Measurements from ENCODE around the gene CDH4. TPM values are rescaled to one million over a fixed set of nuclear protein-coding genes. Genes with fewer than 3 reads are reported as not detected.

CDH4 gene
- total RNA-seq, 1 donor from 2014 or later, result 3.2 TPM

- no peak overlapping the region for H3K4me2 ChIP-seq (ENCODE audit: low read length)
- TF ChIP-seq CTCF (IDR thresholded peaks at IDR 0.05; ENCODE audit: insufficient read depth, low read depth, low read length), result no peak
- no peak for TF ChIP-seq EZH2 (IDR thresholded peaks at IDR 0.05; ENCODE audit: insufficient read depth, low read length)
- peaks cover 21% of the 10 kb centered on the region for H3K4me1 Mint-ChIP-seq (ENCODE audit: low read depth, unreplicated experiment)
- H3K4me3 ChIP-seq (ENCODE audit: insufficient read depth, low read depth, low read length), result no peak overlapping the region
- peaks cover 12% of the 10 kb centered on the region for H3K27me3 Mint-ChIP-seq (ENCODE audit: low read depth, unreplicated experiment)
- DNase-seq (ENCODE audit: low read depth), result no peak
- H3K27ac Mint-ChIP-seq (ENCODE audit: unreplicated experiment), result no peak overlapping the region
- no peak for FAIRE-seq
- H3K4me1 ChIP-seq (ENCODE audit: insufficient read depth, low read length), result peaks cover 21% of the 10 kb centered on the region
- H3K27ac ChIP-seq (ENCODE audit: low read depth, low read length), result no peak overlapping the region
- H3K9me3 Mint-ChIP-seq (ENCODE audit: unreplicated experiment), result no peaks in the 10 kb centered on the region
- H2AFZ ChIP-seq (ENCODE audit: low read depth, low read length), result no peak overlapping the region
- H3K79me2 ChIP-seq (ENCODE audit: insufficient read depth, low read length), result no peaks in the 10 kb centered on the region
- H4K20me1 ChIP-seq (ENCODE audit: insufficient read depth, low read length), result peaks cover 14% of the 10 kb centered on the region
- no peaks in the 10 kb centered on the region for H3K36me3 ChIP-seq (ENCODE audit: insufficient read depth, low read length)
- H3K36me3 Mint-ChIP-seq (ENCODE audit: low read depth, unreplicated experiment), result no peaks in the 10 kb centered on the region
- no peak overlapping the region for H3K9ac ChIP-seq (ENCODE audit: low read length)
- no peaks in the 10 kb centered on the region for H3K27me3 ChIP-seq (ENCODE audit: insufficient read depth, low read length)
- H3K9me3 ChIP-seq (ENCODE audit: insufficient read depth, low read depth, low read length), result no peaks in the 10 kb centered on the region
- H3K4me3 Mint-ChIP-seq (ENCODE audit: unreplicated experiment), result no peak overlapping the region
Observed at GRCh38 chr20:61519488-61519887, 267.4 kb downstream of the CDH4 start.

DNA sequence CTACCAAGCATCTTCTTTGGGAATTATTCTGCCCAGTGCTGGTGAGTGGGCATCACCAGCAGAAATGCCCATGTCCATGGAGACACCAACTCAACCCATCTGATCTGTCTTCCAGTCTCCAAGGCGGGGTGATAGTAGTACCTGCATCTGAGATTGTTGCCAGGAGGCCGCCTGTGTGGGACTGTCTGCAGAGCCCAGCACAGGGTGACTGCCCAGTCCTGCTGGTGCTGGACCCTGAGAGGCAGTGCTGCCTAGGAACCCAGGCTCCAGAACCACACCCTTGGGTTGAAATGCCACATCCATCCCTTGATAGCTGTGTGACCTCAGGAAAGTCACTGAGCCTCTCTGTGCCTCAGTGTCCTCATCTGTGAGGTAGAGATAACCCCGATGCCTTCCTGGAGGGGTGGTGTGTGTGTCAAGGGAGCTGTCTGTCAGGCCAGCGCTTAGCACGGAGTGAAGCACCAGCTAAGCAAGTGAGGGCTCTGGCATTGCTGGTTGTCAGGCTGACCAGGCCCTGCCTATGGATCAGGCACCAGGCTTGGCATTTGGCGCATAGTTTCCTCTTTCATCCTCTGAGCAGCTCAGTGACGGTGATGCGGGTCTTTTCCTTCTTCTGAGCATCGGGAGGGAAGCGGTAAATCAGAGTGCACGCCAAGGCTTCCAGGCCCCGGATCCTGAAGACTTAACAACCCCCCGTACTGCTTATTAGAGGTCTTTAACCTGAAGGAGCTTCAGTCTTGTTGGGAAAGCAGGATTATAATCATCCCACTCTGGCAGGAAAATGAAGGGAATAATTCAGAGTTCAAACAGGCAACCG is 268.2 kb downstream of the CDH4 start:
- DNase-seq (ENCODE audit: low read depth), result no peak
- no peak for FAIRE-seq
- H3K4me3 ChIP-seq (ENCODE audit: insufficient read depth, low read depth, low read length), result peak overlapping the region; percentile 32
- Mint-ChIP-seq H3K4me3 (ENCODE audit: unreplicated experiment) (no peak overlapping the region), H3K4me1 (ENCODE audit: low read depth, unreplicated experiment) (peaks cover 21% of the 10 kb centered on the region), H3K27me3 (ENCODE audit: low read depth, unreplicated experiment) (peaks cover 17% of the 10 kb centered on the region), H3K27ac (ENCODE audit: unreplicated experiment) (no peak overlapping the region), H3K36me3 (ENCODE audit: low read depth, unreplicated experiment) (no peaks in the 10 kb centered on the region), H3K9me3 (ENCODE audit: unreplicated experiment) (no peaks in the 10 kb centered on the region)
- H3K4me2 ChIP-seq (ENCODE audit: low read length), result peak overlapping the region; percentile 70
- H3K27ac ChIP-seq (ENCODE audit: low read depth, low read length), result peak overlapping the region; percentile 30
- no peaks in the 10 kb centered on the region for H3K27me3 ChIP-seq (ENCODE audit: insufficient read depth, low read length)
- peak overlapping the region; percentile 11 for H3K9ac ChIP-seq (ENCODE audit: low read length)
- no peaks in the 10 kb centered on the region for H3K79me2 ChIP-seq (ENCODE audit: insufficient read depth, low read length)
- no peak overlapping the region for H2AFZ ChIP-seq (ENCODE audit: low read depth, low read length)
- H3K4me1 ChIP-seq (ENCODE audit: insufficient read depth, low read length), result peaks cover 21% of the 10 kb centered on the region
- H3K36me3 ChIP-seq (ENCODE audit: insufficient read depth, low read length), result no peaks in the 10 kb centered on the region
- no peaks in the 10 kb centered on the region for H3K9me3 ChIP-seq (ENCODE audit: insufficient read depth, low read depth, low read length)
- peaks cover 14% of the 10 kb centered on the region for H4K20me1 ChIP-seq (ENCODE audit: insufficient read depth, low read length)
- TF ChIP-seq CTCF (IDR thresholded peaks at IDR 0.05; ENCODE audit: insufficient read depth, low read depth, low read length) (no peak), EZH2 (IDR thresholded peaks at IDR 0.05; ENCODE audit: insufficient read depth, low read length) (no peak)

- TF ChIP-seq CTCF (IDR thresholded peaks at IDR 0.05; ENCODE audit: insufficient read depth, low read depth, low read length) (no peak), EZH2 (IDR thresholded peaks at IDR 0.05; ENCODE audit: insufficient read depth, low read length) (no peak)
- Histone ChIP-seq H2AFZ (ENCODE audit: low read depth, low read length) (peak overlapping the region; percentile 28), H3K36me3 (ENCODE audit: insufficient read depth, low read length) (no peaks in the 10 kb centered on the region), H3K27ac (ENCODE audit: low read depth, low read length) (peak overlapping the region; percentile 43), H3K4me2 (ENCODE audit: low read length) (peak overlapping the region; percentile 70), H3K4me1 (ENCODE audit: insufficient read depth, low read length) (peaks cover 23% of the 10 kb centered on the region), H3K9ac (ENCODE audit: low read length) (peak overlapping the region; percentile 21), H3K4me3 (ENCODE audit: insufficient read depth, low read depth, low read length) (peak overlapping the region; percentile 32), H3K27me3 (ENCODE audit: insufficient read depth, low read length) (no peaks in the 10 kb centered on the region), H3K9me3 (ENCODE audit: insufficient read depth, low read depth, low read length) (no peaks in the 10 kb centered on the region), H4K20me1 (ENCODE audit: insufficient read depth, low read length) (peaks cover 14% of the 10 kb centered on the region), H3K79me2 (ENCODE audit: insufficient read depth, low read length) (no peaks in the 10 kb centered on the region)
- Mint-ChIP-seq H3K9me3 (ENCODE audit: unreplicated experiment) (no peaks in the 10 kb centered on the region), H3K27ac (ENCODE audit: unreplicated experiment) (no peak overlapping the region), H3K4me1 (ENCODE audit: low read depth, unreplicated experiment) (peaks cover 21% of the 10 kb centered on the region), H3K4me3 (ENCODE audit: unreplicated experiment) (peak overlapping the region; percentile 20), H3K27me3 (ENCODE audit: low read depth, unreplicated experiment) (peaks cover 19% of the 10 kb centered on the region), H3K36me3 (ENCODE audit: low read depth, unreplicated experiment) (no peaks in the 10 kb centered on the region)
- DNase-seq (ENCODE audit: low read depth) (peak; percentile 88), FAIRE-seq (no peak)
Observed at GRCh38 chr20:61520893-61521460, 268.9 kb downstream of the CDH4 start.

Measured in astrocyte (in vitro differentiated cells and primary cell).